HFF-Myc (cell line): ENCODE measurements around the gene C17orf78.
"Not testable (repeated sequence)": the region's sequence is repeated elsewhere in the genome, so short reads cannot be mapped to it uniquely, and the experiment has no call there.

Source experiments
- DNase-seq: peaks from one replicate; pipeline ENCODE4 v3.0.0-alpha.2; 2011; ENCODE audit warnings: low read depth; ENCODE audit errors: extremely low read depth
- H3K4me3 ChIP-seq: replicated peaks from 2 replicates; pipeline ENCODE4 v1.5.1; 2011; ENCODE audit warnings: low read depth, mild to moderate bottlenecking, control low read depth, low read length
- TF ChIP-seq, protein P1 (sequence below): IDR thresholded peaks from 2 replicates; pipeline ENCODE4 v1.5.1; 2012; ENCODE audit warnings: mild to moderate bottlenecking, low read depth, low read length, control low read depth; ENCODE audit errors: missing control alignments

C17orf78 gene

DNA sequence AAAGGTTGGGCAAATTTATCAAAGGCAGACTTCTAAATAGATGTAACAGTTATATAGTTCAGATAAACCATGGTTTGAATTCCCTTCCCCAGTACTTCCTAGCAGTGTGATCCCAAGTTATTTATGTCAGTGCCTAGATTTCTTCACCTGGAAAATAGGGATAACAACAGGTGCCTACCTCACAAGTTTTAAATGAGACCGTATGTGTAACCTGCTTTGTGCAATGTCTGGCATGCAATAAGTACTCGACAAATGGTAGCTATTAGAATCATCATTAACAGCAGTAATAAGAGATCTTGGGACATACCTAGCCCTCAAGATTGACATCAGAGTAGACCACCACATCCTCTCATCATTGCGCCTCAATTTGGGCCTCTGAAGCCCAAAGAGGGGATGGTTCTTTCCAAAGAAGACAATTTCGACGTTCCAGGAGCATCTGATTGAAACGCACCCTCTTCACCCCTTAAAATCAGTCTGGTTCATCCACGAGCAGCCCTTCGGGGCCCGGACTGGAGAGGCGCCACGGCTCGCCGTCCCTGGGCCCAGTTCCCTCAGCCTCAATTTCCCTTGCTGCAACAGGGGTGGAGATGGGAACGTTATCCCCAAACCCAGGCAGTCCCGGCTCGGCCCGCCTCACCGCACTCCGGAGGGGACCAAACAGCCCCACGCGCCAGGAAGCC lies 30.3 kb downstream of the C17orf78 start:
- peak overlapping the region; percentile 88 for H3K4me3 ChIP-seq
- TF ChIP-seq, protein P1, sequence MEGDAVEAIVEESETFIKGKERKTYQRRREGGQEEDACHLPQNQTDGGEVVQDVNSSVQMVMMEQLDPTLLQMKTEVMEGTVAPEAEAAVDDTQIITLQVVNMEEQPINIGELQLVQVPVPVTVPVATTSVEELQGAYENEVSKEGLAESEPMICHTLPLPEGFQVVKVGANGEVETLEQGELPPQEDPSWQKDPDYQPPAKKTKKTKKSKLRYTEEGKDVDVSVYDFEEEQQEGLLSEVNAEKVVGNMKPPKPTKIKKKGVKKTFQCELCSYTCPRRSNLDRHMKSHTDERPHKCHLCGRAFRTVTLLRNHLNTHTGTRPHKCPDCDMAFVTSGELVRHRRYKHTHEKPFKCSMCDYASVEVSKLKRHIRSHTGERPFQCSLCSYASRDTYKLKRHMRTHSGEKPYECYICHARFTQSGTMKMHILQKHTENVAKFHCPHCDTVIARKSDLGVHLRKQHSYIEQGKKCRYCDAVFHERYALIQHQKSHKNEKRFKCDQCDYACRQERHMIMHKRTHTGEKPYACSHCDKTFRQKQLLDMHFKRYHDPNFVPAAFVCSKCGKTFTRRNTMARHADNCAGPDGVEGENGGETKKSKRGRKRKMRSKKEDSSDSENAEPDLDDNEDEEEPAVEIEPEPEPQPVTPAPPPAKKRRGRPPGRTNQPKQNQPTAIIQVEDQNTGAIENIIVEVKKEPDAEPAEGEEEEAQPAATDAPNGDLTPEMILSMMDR = no peak
- no peak for DNase-seq

DNA sequence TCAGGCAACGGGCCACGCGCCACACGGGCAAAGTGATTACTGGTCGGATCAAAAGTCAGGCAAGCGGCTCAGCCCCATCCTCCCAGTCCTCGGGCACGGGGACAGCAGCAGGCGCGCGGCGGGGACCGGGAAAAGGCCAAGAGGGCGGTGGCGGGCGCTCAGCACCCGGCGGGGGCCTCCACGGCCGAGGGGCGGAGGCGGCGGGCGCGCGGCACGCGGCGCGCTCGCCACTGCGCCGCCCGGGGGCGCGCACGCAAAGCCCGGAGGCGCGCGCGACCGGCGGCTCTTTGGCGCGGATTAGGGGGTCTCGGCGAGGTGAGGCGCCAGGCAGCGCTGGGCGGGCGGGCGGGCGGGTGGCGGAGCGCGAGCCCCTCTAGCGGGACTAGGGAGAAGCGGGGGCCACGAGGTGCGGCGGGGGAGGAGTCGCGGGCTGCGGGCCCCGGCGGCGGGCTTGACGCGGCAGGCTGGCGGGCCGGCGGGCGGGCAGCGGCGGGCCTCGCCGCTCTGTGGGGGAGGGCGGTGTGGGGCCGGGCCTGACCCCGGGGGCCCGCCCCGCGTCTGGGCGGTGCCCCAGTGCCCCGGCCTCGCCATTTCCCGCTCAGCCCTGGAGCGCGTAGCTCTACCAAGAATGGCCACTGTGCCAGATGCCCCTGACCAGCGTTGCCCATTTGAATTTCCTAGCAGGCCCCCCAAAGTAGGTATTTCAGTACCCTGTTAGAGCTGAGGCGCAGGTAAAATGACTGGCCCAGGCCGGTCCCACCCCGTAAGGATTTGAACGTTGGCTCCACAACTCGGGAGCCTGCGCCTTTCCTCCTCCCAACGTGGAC lies 31.1 kb downstream of the C17orf78 start, which contains the start of the genes ACACA and TADA2A:
Gene ACACA, minus strand, starts transcription at position 202 of the 827 bp plus-strand sequence. CDS start 537 bp downstream, outside the sequence.
Gene TADA2A, plus strand, starts transcription at position 252 of the 827 bp plus-strand sequence. CDS start 4,480 bp downstream, outside the sequence.
- TF ChIP-seq, protein P1 = no peak
- peak within 1 kb of the TSS; percentile 88 for H3K4me3 ChIP-seq
- DNase-seq = peak; percentile 20

DNA sequence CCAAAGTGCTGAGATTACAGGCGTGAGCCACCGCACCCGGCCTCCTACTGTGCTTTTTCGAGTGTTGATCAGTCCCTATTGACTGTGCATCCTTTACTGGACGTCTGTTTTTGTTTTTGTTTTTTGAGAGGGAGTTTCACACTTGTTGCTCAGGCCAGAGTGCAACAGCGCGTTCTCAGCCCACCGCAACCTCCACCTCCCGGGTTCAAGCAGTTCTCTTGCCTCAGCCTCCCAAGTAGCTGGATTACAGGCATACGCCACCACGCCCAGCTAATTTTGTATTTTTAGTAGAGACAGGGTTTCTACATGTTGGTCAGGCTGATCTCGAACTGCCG lies 32.3 kb downstream of the C17orf78 start:
- H3K4me3 ChIP-seq, DNase-seq: not testable (repeated sequence)

DNA sequence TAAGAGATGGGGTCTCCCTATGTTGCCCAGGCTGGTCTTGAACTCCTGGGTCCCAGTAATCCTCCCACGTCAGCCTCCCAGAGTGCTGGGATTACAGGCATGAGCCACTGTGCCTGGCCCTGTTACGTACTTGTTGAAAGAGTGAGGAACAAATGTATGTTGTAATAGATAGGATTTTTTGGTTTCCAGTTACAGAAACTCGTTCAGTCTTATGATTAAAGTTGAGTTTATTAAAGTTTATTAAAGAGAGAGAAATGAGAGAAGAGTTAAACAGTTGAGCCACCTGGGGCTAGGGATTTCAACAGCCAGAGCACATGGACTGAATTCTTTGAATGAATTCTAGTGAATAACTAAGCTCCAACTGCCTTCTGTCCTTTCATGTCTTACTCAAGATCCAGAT lies 34.6 kb downstream of the C17orf78 start:
- no peak for DNase-seq
- TF ChIP-seq, protein P1 = no peak
- H3K4me3 ChIP-seq = no peak overlapping the region

DNA sequence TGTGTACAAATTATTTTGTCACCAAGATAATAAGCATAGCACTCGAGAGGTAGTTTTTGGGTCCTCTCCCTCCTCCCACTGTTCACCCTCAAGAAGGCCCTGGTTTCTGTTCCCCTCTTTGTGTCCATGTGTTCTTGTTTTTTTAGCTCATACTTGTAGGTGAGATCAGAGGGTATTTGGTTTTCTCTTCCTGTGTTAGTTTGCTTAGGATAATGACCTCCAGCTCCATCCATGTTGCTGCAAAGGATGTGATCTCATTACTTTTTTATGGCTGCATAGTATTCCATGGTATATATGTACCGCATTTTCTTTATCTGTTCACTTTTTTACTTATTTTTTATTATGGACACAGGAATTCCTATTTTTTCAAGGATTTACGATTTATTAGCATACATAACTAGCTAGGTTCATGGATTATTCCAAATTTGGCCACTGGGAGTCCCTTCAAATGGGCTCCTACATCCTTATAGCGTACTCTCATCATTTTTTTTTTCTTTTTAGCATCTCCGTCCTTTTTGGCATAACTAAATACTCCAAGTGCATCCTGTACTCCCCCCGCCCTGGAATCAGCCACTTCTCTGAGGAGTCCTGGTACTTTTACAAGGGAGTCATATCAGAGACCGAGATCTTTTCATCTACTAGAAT lies 38.2 kb downstream of the C17orf78 start:
- no peak overlapping the region for H3K4me3 ChIP-seq
- no peak for DNase-seq
- TF ChIP-seq, protein P1 = peak; percentile 16

DNA sequence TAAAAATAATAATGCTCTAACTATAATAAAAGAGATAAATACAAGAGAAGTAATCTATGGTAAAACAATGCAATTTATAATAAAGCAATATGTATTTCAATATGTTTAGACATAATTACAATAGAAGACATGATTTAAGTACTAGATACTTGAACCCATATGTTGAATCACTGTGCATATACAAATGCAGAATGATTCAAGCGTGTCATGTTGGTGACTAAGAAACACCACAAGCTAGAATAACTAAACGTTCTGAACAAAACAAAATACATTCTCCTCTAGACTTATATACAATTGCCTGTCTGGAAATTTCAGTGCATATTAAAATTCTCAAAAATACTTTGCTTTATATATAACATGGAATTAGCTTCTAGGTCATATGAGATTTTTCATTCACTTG lies 42.1 kb downstream of the C17orf78 start:
- no peak overlapping the region for H3K4me3 ChIP-seq
- TF ChIP-seq, protein P1 = no peak
- DNase-seq = no peak
